ENCODE data around the gene PRKD1.
"Not testable (repeated sequence)": the region's sequence is repeated elsewhere in the genome, so short reads cannot be mapped to it uniquely, and the experiment has no call there.

Gene PRKD1

GRCh38 chr14:29789475-29789874 lies 138.2 kb downstream of the PRKD1 start:
- no peak for DNase-seq

GRCh38 chr14:29788093-29788492 lies 139.6 kb downstream of the PRKD1 start:
- no peak for DNase-seq

- DNase-seq = no peak
Measured at GRCh38 chr14:29783556-29783955, 144.1 kb downstream of the PRKD1 start.

GRCh38 chr14:29782041-29782440 lies 145.6 kb downstream of the PRKD1 start:
- DNase-seq = no peak

GRCh38 chr14:29777142-29777541 lies 150.5 kb downstream of the PRKD1 start:
- DNase-seq = not testable (repeated sequence)

GRCh38 chr14:29773990-29774389 lies 153.7 kb downstream of the PRKD1 start:
- DNase-seq = peak in 1 of 2 experiments; percentile 22

GRCh38 chr14:29763342-29763858 lies 164.2 kb downstream of the PRKD1 start:
- no peak for DNase-seq

- no peak for DNase-seq
Measured at GRCh38 chr14:29759521-29760340, 167.9 kb downstream of the PRKD1 start.

GRCh38 chr14:29757711-29758233 lies 169.9 kb downstream of the PRKD1 start:
- DNase-seq = no peak

- DNase-seq = no peak
Measured at GRCh38 chr14:29757188-29757680, 170.4 kb downstream of the PRKD1 start.

- DNase-seq = no peak
Measured at GRCh38 chr14:29756019-29756385, 171.6 kb downstream of the PRKD1 start.

- no peak for DNase-seq
Measured at GRCh38 chr14:29755311-29756018, 172.2 kb downstream of the PRKD1 start.

- no peak for DNase-seq
Measured at GRCh38 chr14:29754134-29754533, 173.5 kb downstream of the PRKD1 start.

- no peak for DNase-seq
Measured at GRCh38 chr14:29752221-29752923, 175.3 kb downstream of the PRKD1 start.

GRCh38 chr14:29749829-29750228 lies 177.8 kb downstream of the PRKD1 start:
- DNase-seq = no peak

- no peak for DNase-seq
Measured at GRCh38 chr14:29749327-29749726, 178.3 kb downstream of the PRKD1 start.

GRCh38 chr14:29745863-29746262 lies 181.8 kb downstream of the PRKD1 start:
- DNase-seq = no peak

- no peak for DNase-seq
Measured at GRCh38 chr14:29743531-29743930, 184.1 kb downstream of the PRKD1 start.

GRCh38 chr14:29741909-29742401 lies 185.7 kb downstream of the PRKD1 start:
- DNase-seq = no peak

GRCh38 chr14:29740491-29740890 lies 187.2 kb downstream of the PRKD1 start:
- no peak for DNase-seq

GRCh38 chr14:29738950-29739349 lies 188.7 kb downstream of the PRKD1 start:
- DNase-seq = no peak

GRCh38 chr14:29738056-29738455 lies 189.6 kb downstream of the PRKD1 start:
- DNase-seq = no peak

GRCh38 chr14:29735459-29735858 lies 192.2 kb downstream of the PRKD1 start:
- no peak for DNase-seq
